Right ventricle myocardium superior (tissue), 1 donor: Measurements from ENCODE around the gene TNNI2. TPM values are rescaled to one million over a fixed set of nuclear protein-coding genes. Genes with fewer than 3 reads are reported as not detected.
A peak's percentile ranks its signal among the peaks of the same experiment; 100 is the strongest.
"Not testable (repeated sequence)": the region's sequence is repeated elsewhere in the genome, so short reads cannot be mapped to it uniquely, and the experiment has no call there.

Source experiments
- ATAC-seq: fragments of 200-7000 bp; cut with Tn5 transposase; one replicate; pipeline ENCODE4 v1.9.1; 2020; ENCODE audit warnings: mild to moderate bottlenecking; ENCODE audit not compliant: poor library complexity
- DNase-seq: peaks from one replicate; pipeline ENCODE4 v3.0.0-alpha.2; 2020
- intact Hi-C: fragments of 100-400 bp; cut with DNase I; formaldehyde crosslinking; loops from one replicate; pipeline ENCODE4 v1.11.2; 2022
- total RNA-seq: library from RNA; stranded (reverse); fragmentation: NEBNext Ultra II Directional; extraction: Animal tissue kit (Norgen Biotek cat#: 25700); gene quantifications from one replicate; pipeline ENCODE4 v1.2.1, GENCODE V29; 2021
- donor health status: DM: no; HTN: yes; CAD: no; lungs with severe emphysema.

Gene TNNI2
- total RNA-seq, 1 donor from 2014 or later = not detected

- intact Hi-C loops = no loop called here
- ATAC-seq (no peak), DNase-seq (peak; percentile 45)
Measured at GRCh38 chr11:1866226-1866625, 27.4 kb downstream of the TNNI2 start.

- DNase-seq (peak; percentile 45), ATAC-seq (no peak)
- intact Hi-C loops = no loop called here
Measured at GRCh38 chr11:1866776-1867175, 28.0 kb downstream of the TNNI2 start.

GRCh38 chr11:1867381-1867780 is 28.6 kb downstream of the TNNI2 start:
- intact Hi-C loops = no loop called here
- DNase-seq = peak; percentile 35
- no peak for ATAC-seq

GRCh38 chr11:1868056-1868635 is 29.4 kb downstream of the TNNI2 start:
- intact Hi-C loops = no loop called here
- DNase-seq (peak; percentile 41), ATAC-seq (no peak)

GRCh38 chr11:1868636-1869291 is 30.0 kb downstream of the TNNI2 start:
- intact Hi-C loops = no loop called here
- ATAC-seq (peak; percentile 15), DNase-seq (peak; percentile 75)

- ATAC-seq (peak; percentile 46), DNase-seq (peak; percentile 72)
- intact Hi-C loops = no loop called here
Measured at GRCh38 chr11:1869427-1870325, 30.9 kb downstream of the TNNI2 start.

- ATAC-seq (no peak), DNase-seq (peak; percentile 41)
Measured at GRCh38 chr11:1870326-1870696, 31.5 kb downstream of the TNNI2 start.

GRCh38 chr11:1870721-1871466 is 32.1 kb downstream of the TNNI2 start:
- ATAC-seq (peak; percentile 30), DNase-seq (peak; percentile 64)
- intact Hi-C loops = no loop called here

More at GRCh38 chr11:1870326-1870696, 31.5 kb downstream of the TNNI2 start:
- intact Hi-C loops = no loop called here

GRCh38 chr11:1871531-1871930 is 32.8 kb downstream of the TNNI2 start:
- intact Hi-C loops = no loop called here
- ATAC-seq (no peak), DNase-seq (no peak)

GRCh38 chr11:1872267-1872985 is 33.6 kb downstream of the TNNI2 start:
- peak; percentile 29 for DNase-seq
- no peak for ATAC-seq
- intact Hi-C loops = no loop called here

- DNase-seq = peak; percentile 50
- intact Hi-C loops = no loop called here
- ATAC-seq = peak; percentile 16
Measured at GRCh38 chr11:1873048-1873812, 34.4 kb downstream of the TNNI2 start.

GRCh38 chr11:1873813-1874150 is 35.0 kb downstream of the TNNI2 start:
- intact Hi-C loops = not testable (repeated sequence)

GRCh38 chr11:1874441-1875092 is 35.8 kb downstream of the TNNI2 start:
- intact Hi-C loops, ATAC-seq: not testable (repeated sequence)
- DNase-seq = peak; percentile 49

More at GRCh38 chr11:1873813-1874150, 35.0 kb downstream of the TNNI2 start:
- DNase-seq = peak; percentile 16
- ATAC-seq = not testable (repeated sequence)

GRCh38 chr11:1875093-1875850 is 36.5 kb downstream of the TNNI2 start:
- DNase-seq = peak; percentile 69
- ATAC-seq = no peak
- intact Hi-C loops = no loop called here

GRCh38 chr11:1875851-1876301 is 37.1 kb downstream of the TNNI2 start:
- ATAC-seq, intact Hi-C loops, DNase-seq: not testable (repeated sequence)

- no peak for ATAC-seq
- intact Hi-C loops = no loop called here
Measured at GRCh38 chr11:1876361-1877063, 37.7 kb downstream of the TNNI2 start.

More at GRCh38 chr11:1876361-1877063, 37.7 kb downstream of the TNNI2 start:
- DNase-seq = peak; percentile 86
